IPS-NIHi7 (cell line): ENCODE results near the gene CNN3.
"Not testable (repeated sequence)": the region's sequence is repeated elsewhere in the genome, so short reads cannot be mapped to it uniquely, and the experiment has no call there.

ENCODE experiments used
- DNase-seq: peaks from one replicate; pipeline ENCODE4 v3.0.0; 2012; ENCODE audit warnings: mixed read lengths; ENCODE audit errors: extremely low spot score

CNN3 gene

GRCh38 chr1:94949681-94950661, 23.1 kb upstream of the CNN3 start:
- no peak for DNase-seq

- DNase-seq = no peak
Observed at GRCh38 chr1:94947437-94947836, 20.5 kb upstream of the CNN3 start.

GRCh38 chr1:94946886-94947285, 20.0 kb upstream of the CNN3 start:
- no peak for DNase-seq

GRCh38 chr1:94942171-94943128, 15.5 kb upstream of the CNN3 start:
- DNase-seq = no peak

- not testable (repeated sequence) for DNase-seq
Observed at GRCh38 chr1:94941480-94941879, 14.6 kb upstream of the CNN3 start.

- DNase-seq = no peak
Observed at GRCh38 chr1:94940738-94941137, 13.8 kb upstream of the CNN3 start.

- no peak for DNase-seq
Observed at GRCh38 chr1:94937820-94938219, 10.9 kb upstream of the CNN3 start.

- no peak for DNase-seq
Observed at GRCh38 chr1:94936861-94937620, 10.1 kb upstream of the CNN3 start.

- no peak for DNase-seq
Observed at GRCh38 chr1:94935476-94935875, 8.6 kb upstream of the CNN3 start.

GRCh38 chr1:94935034-94935433, 8.1 kb upstream of the CNN3 start:
- DNase-seq = no peak

GRCh38 chr1:94934551-94934950, 7.6 kb upstream of the CNN3 start:
- no peak for DNase-seq

- no peak for DNase-seq
Observed at GRCh38 chr1:94931254-94931841, 4.4 kb upstream of the CNN3 start.

GRCh38 chr1:94929351-94930217, 2.7 kb upstream of the CNN3 start:
- no peak for DNase-seq

GRCh38 chr1:94928293-94928939, 1.5 kb upstream of the CNN3 start:
- DNase-seq = no peak

- no peak for DNase-seq
Observed at GRCh38 chr1:94927405-94928175, 680 bp upstream of the CNN3 start.

GRCh38 chr1:94926126-94926914, 590 bp downstream of the CNN3 start:
- peak; percentile 51 for DNase-seq

- DNase-seq = peak; percentile 87
Observed at GRCh38 chr1:94925561-94926125, 1.3 kb downstream of the CNN3 start.

GRCh38 chr1:94925004-94925403, 1.9 kb downstream of the CNN3 start:
- no peak for DNase-seq
